ENCODE results near the gene UCHL3.

Gene UCHL3

GRCh38 chr13:75549262-75550158 is at the start of gene UCHL3:
Gene UCHL3, plus strand, starts transcription at chr13:75549791. Its CDS starts 30 bp downstream, at chr13:75549821.
- Mint-ChIP-seq H3K4me3 (peak within 1 kb of the TSS; percentile 100), H3K4me1 (peaks cover 47% of the 10 kb centered on the region), H3K9me3 (no peaks in the 10 kb centered on the region), H3K27ac (peak within 1 kb of the TSS; percentile 98), H3K27me3 (no peaks in the 10 kb centered on the region), H3K36me3 (peaks cover 18% of the 10 kb centered on the region)

GRCh38 chr13:75505327-75505726 is 44.3 kb upstream of the UCHL3 start:
- Mint-ChIP-seq H3K27me3 (peaks cover 1% of the 10 kb centered on the region), H3K4me1 (no peaks in the 10 kb centered on the region), H3K4me3 (no peak overlapping the region), H3K27ac (no peak overlapping the region), H3K36me3 (no peaks in the 10 kb centered on the region), H3K9me3 (no peaks in the 10 kb centered on the region)

GRCh38 chr13:75506018-75506417 is 43.6 kb upstream of the UCHL3 start:
- no peak overlapping the region for H3K4me3 Mint-ChIP-seq
- H3K27me3 Mint-ChIP-seq: peaks cover 1% of the 10 kb centered on the region
- H3K9me3 Mint-ChIP-seq: no peaks in the 10 kb centered on the region
- no peaks in the 10 kb centered on the region for H3K36me3 Mint-ChIP-seq
- no peak overlapping the region for H3K27ac Mint-ChIP-seq
- H3K4me1 Mint-ChIP-seq: no peaks in the 10 kb centered on the region

GRCh38 chr13:75507027-75508001 is 42.3 kb upstream of the UCHL3 start:
- H3K4me1 Mint-ChIP-seq: no peaks in the 10 kb centered on the region
- no peaks in the 10 kb centered on the region for H3K9me3 Mint-ChIP-seq
- peaks cover 2% of the 10 kb centered on the region for H3K27me3 Mint-ChIP-seq
- H3K4me3 Mint-ChIP-seq: no peak overlapping the region
- H3K36me3 Mint-ChIP-seq: no peaks in the 10 kb centered on the region
- no peak overlapping the region for H3K27ac Mint-ChIP-seq

GRCh38 chr13:75508002-75508548 is 41.5 kb upstream of the UCHL3 start:
- H3K4me3 Mint-ChIP-seq: no peak overlapping the region
- peaks cover 2% of the 10 kb centered on the region for H3K27me3 Mint-ChIP-seq
- no peaks in the 10 kb centered on the region for H3K4me1 Mint-ChIP-seq
- no peaks in the 10 kb centered on the region for H3K36me3 Mint-ChIP-seq
- no peak overlapping the region for H3K27ac Mint-ChIP-seq
- H3K9me3 Mint-ChIP-seq: no peaks in the 10 kb centered on the region

- no peaks in the 10 kb centered on the region for H3K9me3 Mint-ChIP-seq
- H3K36me3 Mint-ChIP-seq: no peaks in the 10 kb centered on the region
- H3K27me3 Mint-ChIP-seq: peaks cover 2% of the 10 kb centered on the region
- no peak overlapping the region for H3K27ac Mint-ChIP-seq
- H3K4me1 Mint-ChIP-seq: no peaks in the 10 kb centered on the region
- no peak overlapping the region for H3K4me3 Mint-ChIP-seq
Measured at GRCh38 chr13:75511051-75511625, 38.5 kb upstream of the UCHL3 start.

- Mint-ChIP-seq H3K27ac (no peak overlapping the region), H3K4me1 (no peaks in the 10 kb centered on the region), H3K36me3 (no peaks in the 10 kb centered on the region), H3K9me3 (no peaks in the 10 kb centered on the region), H3K27me3 (peaks cover 2% of the 10 kb centered on the region), H3K4me3 (no peak overlapping the region)
Measured at GRCh38 chr13:75512253-75512652, 37.3 kb upstream of the UCHL3 start.

GRCh38 chr13:75513271-75513670 is 36.3 kb upstream of the UCHL3 start:
- no peak overlapping the region for H3K27ac Mint-ChIP-seq
- no peaks in the 10 kb centered on the region for H3K9me3 Mint-ChIP-seq
- no peak overlapping the region for H3K4me3 Mint-ChIP-seq
- peaks cover 2% of the 10 kb centered on the region for H3K27me3 Mint-ChIP-seq
- no peaks in the 10 kb centered on the region for H3K36me3 Mint-ChIP-seq
- H3K4me1 Mint-ChIP-seq: no peaks in the 10 kb centered on the region

- Mint-ChIP-seq H3K4me3 (no peak overlapping the region), H3K9me3 (no peaks in the 10 kb centered on the region), H3K36me3 (no peaks in the 10 kb centered on the region), H3K4me1 (no peaks in the 10 kb centered on the region), H3K27me3 (peaks cover 2% of the 10 kb centered on the region), H3K27ac (no peak overlapping the region)
Measured at GRCh38 chr13:75514080-75514995, 35.3 kb upstream of the UCHL3 start.

GRCh38 chr13:75518439-75519088 is 31.0 kb upstream of the UCHL3 start:
- Mint-ChIP-seq H3K4me1 (no peaks in the 10 kb centered on the region), H3K27me3 (no peaks in the 10 kb centered on the region), H3K27ac (no peak overlapping the region), H3K4me3 (no peak overlapping the region), H3K9me3 (no peaks in the 10 kb centered on the region), H3K36me3 (no peaks in the 10 kb centered on the region)

- Mint-ChIP-seq H3K27me3 (no peaks in the 10 kb centered on the region), H3K4me1 (peaks cover 14% of the 10 kb centered on the region), H3K4me3 (no peak overlapping the region), H3K36me3 (peaks cover 11% of the 10 kb centered on the region), H3K27ac (no peak overlapping the region), H3K9me3 (no peaks in the 10 kb centered on the region)
Measured at GRCh38 chr13:75521956-75522355, 27.6 kb upstream of the UCHL3 start.

GRCh38 chr13:75530549-75530961 is 19.0 kb upstream of the UCHL3 start:
- Mint-ChIP-seq H3K9me3 (no peaks in the 10 kb centered on the region), H3K27ac (no peak overlapping the region), H3K4me1 (peaks cover 64% of the 10 kb centered on the region), H3K27me3 (no peaks in the 10 kb centered on the region), H3K4me3 (peak overlapping the region; percentile 47), H3K36me3 (peaks cover 23% of the 10 kb centered on the region)

GRCh38 chr13:75533861-75534260 is 15.7 kb upstream of the UCHL3 start:
- Mint-ChIP-seq H3K36me3 (peaks cover 12% of the 10 kb centered on the region), H3K9me3 (no peaks in the 10 kb centered on the region), H3K4me3 (no peak overlapping the region), H3K27ac (no peak overlapping the region), H3K27me3 (no peaks in the 10 kb centered on the region), H3K4me1 (peaks cover 75% of the 10 kb centered on the region)
